ENCODE data around the gene KIF9. TPM values are rescaled to one million over a fixed set of nuclear protein-coding genes. Genes with fewer than 3 reads are reported as not detected.

Gene KIF9
- polyA plus RNA-seq, 1 experiment, result 4.0 TPM

DNA sequence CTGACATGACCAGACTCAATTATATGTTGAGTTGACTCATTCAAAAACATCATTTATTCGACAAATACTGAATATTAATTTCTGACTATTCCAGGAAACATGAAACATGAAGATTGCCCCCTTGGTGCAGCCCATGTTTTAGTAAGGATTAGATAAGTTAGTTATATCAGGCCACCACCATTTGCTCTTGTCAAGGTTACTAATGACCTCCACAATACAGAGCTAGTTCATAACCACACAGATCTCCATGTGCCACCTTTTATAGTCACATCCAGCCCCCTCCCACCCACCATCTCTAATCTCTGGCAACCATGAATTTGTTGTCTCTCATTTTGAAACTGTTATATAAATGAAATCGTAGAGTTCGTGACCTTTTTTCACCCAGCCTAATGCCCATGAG, 15.8 kb upstream of the KIF9 start:
- CTCF ChIA-PET, result no interaction called here
- Histone ChIP-seq H3K4me3 (ENCODE audit: low read depth, low read length) (no peak overlapping the region), H3K27ac (ENCODE audit: low read depth, low read length) (no peak overlapping the region), H3K9me3 (ENCODE audit: control insufficient read depth, insufficient read depth, low read length) (no peaks in the 10 kb centered on the region), H3K27me3 (ENCODE audit: control insufficient read depth, insufficient read depth, low read length) (no peaks in the 10 kb centered on the region)
- POLR2A ChIA-PET, result no interaction called here
- TF ChIP-seq, protein P1, sequence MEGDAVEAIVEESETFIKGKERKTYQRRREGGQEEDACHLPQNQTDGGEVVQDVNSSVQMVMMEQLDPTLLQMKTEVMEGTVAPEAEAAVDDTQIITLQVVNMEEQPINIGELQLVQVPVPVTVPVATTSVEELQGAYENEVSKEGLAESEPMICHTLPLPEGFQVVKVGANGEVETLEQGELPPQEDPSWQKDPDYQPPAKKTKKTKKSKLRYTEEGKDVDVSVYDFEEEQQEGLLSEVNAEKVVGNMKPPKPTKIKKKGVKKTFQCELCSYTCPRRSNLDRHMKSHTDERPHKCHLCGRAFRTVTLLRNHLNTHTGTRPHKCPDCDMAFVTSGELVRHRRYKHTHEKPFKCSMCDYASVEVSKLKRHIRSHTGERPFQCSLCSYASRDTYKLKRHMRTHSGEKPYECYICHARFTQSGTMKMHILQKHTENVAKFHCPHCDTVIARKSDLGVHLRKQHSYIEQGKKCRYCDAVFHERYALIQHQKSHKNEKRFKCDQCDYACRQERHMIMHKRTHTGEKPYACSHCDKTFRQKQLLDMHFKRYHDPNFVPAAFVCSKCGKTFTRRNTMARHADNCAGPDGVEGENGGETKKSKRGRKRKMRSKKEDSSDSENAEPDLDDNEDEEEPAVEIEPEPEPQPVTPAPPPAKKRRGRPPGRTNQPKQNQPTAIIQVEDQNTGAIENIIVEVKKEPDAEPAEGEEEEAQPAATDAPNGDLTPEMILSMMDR (IDR thresholded peaks at IDR 0.05; ENCODE audit: low read depth, low read length), result no peak
- DNase-seq (ENCODE audit: low read depth, low spot score), result no peak

DNA sequence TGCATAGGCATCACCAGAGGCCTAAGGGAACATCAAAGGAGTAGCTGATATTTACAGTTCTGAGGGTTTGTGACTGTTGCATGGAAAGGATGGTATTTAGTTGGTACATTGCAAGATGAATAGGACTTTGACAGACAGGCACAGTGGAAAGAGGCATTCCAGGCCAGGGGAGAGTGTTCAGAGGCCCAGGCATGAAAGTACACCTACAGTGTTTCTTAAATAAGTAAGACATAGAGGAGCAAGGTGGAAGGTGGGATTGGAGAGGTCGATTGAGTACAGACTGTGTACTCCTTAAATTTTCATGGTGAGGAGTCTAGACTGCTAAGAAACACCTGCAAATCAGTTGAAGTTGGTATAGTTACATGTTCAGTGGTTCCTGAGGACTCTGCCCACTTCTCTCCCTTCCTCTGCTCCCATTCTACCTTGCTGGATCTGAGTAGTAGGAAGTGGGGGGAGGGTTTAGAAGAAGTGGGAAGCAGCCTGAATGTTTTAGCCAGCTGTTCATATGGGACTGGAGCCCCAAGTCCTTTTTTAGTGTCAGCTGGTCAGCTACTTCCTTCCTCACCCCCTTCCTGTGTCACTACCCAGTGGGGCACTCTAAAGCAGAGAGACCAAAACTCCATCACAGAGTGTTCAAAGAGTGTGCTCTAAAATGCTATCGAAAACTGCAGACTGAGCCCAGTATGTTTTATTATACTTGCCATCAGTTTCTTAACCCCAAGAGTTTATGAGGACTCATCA, 14.1 kb upstream of the KIF9 start:
- Histone ChIP-seq H3K27ac (ENCODE audit: low read depth, low read length) (no peak overlapping the region), H3K4me3 (ENCODE audit: low read depth, low read length) (no peak overlapping the region), H3K9me3 (ENCODE audit: control insufficient read depth, insufficient read depth, low read length) (no peaks in the 10 kb centered on the region), H3K27me3 (ENCODE audit: control insufficient read depth, insufficient read depth, low read length) (no peaks in the 10 kb centered on the region)
- DNase-seq (ENCODE audit: low read depth, low spot score), result no peak
- CTCF ChIA-PET, result no interaction called here
- TF ChIP-seq, protein P1 (IDR thresholded peaks at IDR 0.05; ENCODE audit: low read depth, low read length), result no peak
- POLR2A ChIA-PET, result no interaction called here

DNA sequence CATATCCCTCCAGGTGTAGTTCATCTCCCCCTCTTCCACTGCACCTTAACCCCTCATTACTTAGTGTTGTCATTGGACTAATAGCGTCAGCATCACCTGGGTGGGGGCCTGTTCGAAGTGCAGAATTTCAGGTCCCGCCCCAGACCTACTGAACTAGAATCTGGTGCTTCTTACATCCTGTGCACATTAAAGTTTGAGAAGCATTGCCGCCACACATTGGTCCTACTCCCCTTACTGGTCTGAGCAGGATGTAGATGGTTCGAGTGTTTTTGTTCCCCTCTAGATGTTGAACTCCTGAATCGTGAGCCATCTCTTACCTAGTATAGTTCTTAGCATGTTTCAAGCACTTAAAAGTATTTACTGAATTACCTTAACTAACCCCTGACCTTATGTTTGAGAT, 13.4 kb upstream of the KIF9 start:
- Histone ChIP-seq H3K27me3 (ENCODE audit: control insufficient read depth, insufficient read depth, low read length) (no peaks in the 10 kb centered on the region), H3K4me3 (ENCODE audit: low read depth, low read length) (no peak overlapping the region), H3K9me3 (ENCODE audit: control insufficient read depth, insufficient read depth, low read length) (no peaks in the 10 kb centered on the region), H3K27ac (ENCODE audit: low read depth, low read length) (no peak overlapping the region)
- TF ChIP-seq, protein P1 (IDR thresholded peaks at IDR 0.05; ENCODE audit: low read depth, low read length), result no peak
- ChIA-PET CTCF (no interaction called here), POLR2A (no interaction called here)
- DNase-seq (ENCODE audit: low read depth, low spot score), result no peak

DNA sequence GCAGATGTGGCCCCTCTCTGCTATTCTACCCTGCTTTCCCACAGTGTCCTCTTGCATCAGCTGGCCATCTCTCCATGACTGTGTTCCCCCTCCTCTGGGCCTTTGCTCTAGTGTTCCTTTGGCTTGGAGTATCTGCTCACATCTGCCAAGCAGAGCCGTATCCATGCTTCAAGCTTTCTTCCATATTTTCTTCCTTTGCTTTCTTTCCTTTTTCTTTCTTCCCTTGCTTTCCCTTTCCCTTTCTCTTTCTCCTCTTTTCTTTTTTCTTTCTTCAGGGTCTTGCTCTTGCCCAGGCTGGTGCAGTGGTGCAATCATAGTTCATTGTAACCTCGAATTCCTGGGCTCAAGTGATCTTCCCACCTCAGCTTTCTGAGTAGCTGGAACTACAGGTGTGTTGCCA, 12.7 kb upstream of the KIF9 start:
- Histone ChIP-seq H3K27ac (ENCODE audit: low read depth, low read length) (no peak overlapping the region), H3K4me3 (ENCODE audit: low read depth, low read length) (no peak overlapping the region), H3K27me3 (ENCODE audit: control insufficient read depth, insufficient read depth, low read length) (no peaks in the 10 kb centered on the region), H3K9me3 (ENCODE audit: control insufficient read depth, insufficient read depth, low read length) (no peaks in the 10 kb centered on the region)
- TF ChIP-seq, protein P1 (IDR thresholded peaks at IDR 0.05; ENCODE audit: low read depth, low read length), result no peak
- ChIA-PET CTCF (interaction anchor here (0.7 kb wide), 1 partner anchor 360 kb away, joined by 3 read pairs; no protein-coding TSS in a partner anchor), POLR2A (interaction anchor here (1.1 kb wide), 1 partner anchor 25 kb away, joined by 3 read pairs; no protein-coding TSS in a partner anchor)
- DNase-seq (ENCODE audit: low read depth, low spot score), result no peak

DNA sequence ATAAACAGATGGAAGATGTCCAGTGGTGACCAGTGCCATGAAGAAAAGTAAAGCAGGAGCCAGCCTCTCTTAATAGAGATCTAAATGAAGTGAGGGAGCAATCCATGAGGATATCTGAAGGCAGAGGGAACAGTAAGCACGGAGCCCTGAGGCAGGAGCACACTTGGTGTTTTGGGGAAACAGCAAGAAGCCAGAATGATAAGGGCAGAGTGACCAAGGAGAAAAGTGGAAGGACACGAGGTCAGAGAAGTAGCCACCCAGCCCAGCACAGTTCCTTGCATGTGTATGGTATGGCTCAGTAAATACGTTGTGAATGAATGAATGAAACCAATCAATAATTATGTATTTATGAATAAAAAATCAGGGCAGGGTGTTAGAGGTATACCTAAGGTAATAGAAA, 11.8 kb upstream of the KIF9 start:
- Histone ChIP-seq H3K9me3 (ENCODE audit: control insufficient read depth, insufficient read depth, low read length) (no peaks in the 10 kb centered on the region), H3K27me3 (ENCODE audit: control insufficient read depth, insufficient read depth, low read length) (no peaks in the 10 kb centered on the region), H3K27ac (ENCODE audit: low read depth, low read length) (no peak overlapping the region), H3K4me3 (ENCODE audit: low read depth, low read length) (no peak overlapping the region)
- CTCF ChIA-PET, result interaction anchor here (0.6 to 1.0 kb wide), 2 partner anchors 9 to 29 kb away, joined by 3 read pairs; no protein-coding TSS in a partner anchor
- POLR2A ChIA-PET, result interaction anchor here (1.1 kb wide), 1 partner anchor 24 kb away, joined by 3 read pairs; no protein-coding TSS in a partner anchor
- TF ChIP-seq, protein P1 (IDR thresholded peaks at IDR 0.05; ENCODE audit: low read depth, low read length), result no peak
- no peak for DNase-seq (ENCODE audit: low read depth, low spot score)
